H1 (cell line): ENCODE measurements around the gene SHH. TPM values are rescaled to one million over a fixed set of nuclear protein-coding genes. Genes with fewer than 3 reads are reported as not detected.

Experiments
- EGR1 ChIP-seq: IDR thresholded peaks from 2 replicates; pipeline ENCODE4 v1.6.1; 2011; ENCODE audit warnings: low read depth, low read length, borderline replicate concordance
- EZH2 ChIP-seq: fragments of 200-600 bp; sonication (generic); IDR thresholded peaks from 2 replicates; pipeline ENCODE4 v1.7.1; 2012; ENCODE audit warnings: low read depth, mild to moderate bottlenecking, moderate library complexity, low read length, inconsistent platforms; ENCODE audit not compliant: severe bottlenecking
- KDM1A ChIP-seq: fragments of 200-600, 300-600 bp; sonication (generic); IDR thresholded peaks from 2 replicates; pipeline ENCODE4 v1.7.1; 2016; ENCODE audit warnings: mild to moderate bottlenecking, low read length, borderline replicate concordance
- MAFK ChIP-seq: IDR thresholded peaks from 2 replicates; pipeline ENCODE4 v1.6.1; 2012; ENCODE audit warnings: low read depth, mild to moderate bottlenecking, improper control_type of control experiment, low read length
- MAX ChIP-seq: IDR thresholded peaks from 2 replicates; pipeline ENCODE4 v1.6.1; 2012; ENCODE audit warnings: inconsistent platforms
- RAD21 ChIP-seq, 2 experiments: IDR thresholded peaks in 1 of 2; conservative IDR thresholded peaks in 1 of 2; 2 replicates each; pipeline ENCODE4 v1.6.1; 2011; ENCODE audit warnings: low read depth in 2 of 2, low read length in 2 of 2, improper control_type of control experiment in 1 of 2, inconsistent platforms in 1 of 2, mild to moderate bottlenecking in 1 of 2, moderate library complexity in 1 of 2
- RNF2 ChIP-seq: fragments of 200-900, 300-1000 bp; sonication (generic); IDR thresholded peaks from 2 replicates; pipeline ENCODE4 v1.7.1; 2016; ENCODE audit warnings: borderline replicate concordance, low read depth, mild to moderate bottlenecking, antibody characterized with exemption, low read length; ENCODE audit not compliant: poor library complexity, severe bottlenecking; ENCODE audit errors: missing control alignments
- ZNF274 ChIP-seq: IDR thresholded peaks from 2 replicates; pipeline ENCODE4 v1.7.0; 2012; ENCODE audit warnings: low read length, borderline replicate concordance; ENCODE audit errors: extremely low read depth
- polyA plus RNA-seq, 7 experiments: library from polyadenylated mRNA; depleted of rRNA in 3 of 7; stranded (reverse) in 5 of 7; unstranded in 2 of 7; fragments of >200 nt in 5 of 7; fragments of 200-250 nt in 2 of 7; gene quantifications; 1 replicate in 5 of 7; 2 replicates in 1 of 7; 4 replicates in 1 of 7; pipeline versions ENCODE4 v1.2.1 to v1.2.3, GENCODE V29; 2011 to 2013; ENCODE audit warnings: missing spikeins in 2 of 7, mixed read lengths in 2 of 7
- total RNA-seq: library from RNA; stranded (reverse); fragmentation: NEBNext Ultra II Directional; extraction: Animal tissue kit (Norgen Biotek cat#: 25700); gene quantifications from 2 replicates; pipeline ENCODE4 v1.2.1, GENCODE V29; 2021

The SHH gene
- total and polyA plus RNA-seq, 2 of the 8 experiments (the other 6 are each of a cell fraction or from before 2014, with no cell fraction given): not detected

- TF ChIP-seq EZH2 (peak; percentile 83), RNF2 (peak; percentile 57), MAFK (no peak), MAX (peak; percentile 84), RAD21 (IDR thresholded peaks at IDR 0.05 in 1 of 2, conservative IDR thresholded peaks at IDR 0.05 in 1 of 2; ENCODE audit: low read depth in 2 of 2, low read length in 2 of 2) (peak; percentile 54 to 71), ZNF274 (no peak), KDM1A (0 out of 2 replicates have a peak, but pooled peaks have one; percentile 24), EGR1 (peak; percentile 21; the same call in 1 of the 2 replicates)
These were observed 7.1 kb downstream of the SHH start (continued) for GRCh38 chr7:155804897-155805825.
